GM12878 (cell line): Measurements from ENCODE around the gene TMIGD2.

ENCODE experiments used
- BHLHE40 ChIP-seq, 2 experiments: fragments of 450-650 bp in 1 of 2; IDR thresholded peaks; 2 replicates each; pipeline ENCODE4 v1.6.1; 2011 to 2017; ENCODE audit warnings: low read depth in 2 of 2, borderline replicate concordance in 1 of 2, improper control_type of control experiment in 1 of 2, low read length in 1 of 2, mild to moderate bottlenecking in 1 of 2
- CTCF ChIP-seq, 3 experiments: IDR thresholded peaks in 2 of 3; conservative IDR thresholded peaks in 1 of 3; 2 replicates each; pipeline ENCODE4 v1.5.1; 2011; ENCODE audit warnings: low read depth in 3 of 3, low read length in 3 of 3, mild to moderate bottlenecking in 3 of 3, control low read depth in 2 of 3, moderate library complexity in 2 of 3, inconsistent platforms in 1 of 3, mixed read lengths in 1 of 3; ENCODE audit not compliant: control insufficient read depth in 2 of 3, insufficient read depth in 1 of 3; ENCODE audit errors: extremely low read depth in 1 of 3
- EP300 ChIP-seq, 2 experiments: fragments of 150-350 bp in 1 of 2; IDR thresholded peaks; 2 replicates each; pipeline ENCODE4 v1.6.1; 2011 to 2012; ENCODE audit warnings: low read depth in 2 of 2, low read length in 2 of 2, borderline replicate concordance in 1 of 2, improper control_type of control experiment in 1 of 2, inconsistent platforms in 1 of 2; ENCODE audit not compliant: control insufficient read depth in 1 of 2
- FOXM1 ChIP-seq: IDR thresholded peaks from 2 replicates; pipeline ENCODE4 v1.6.1; 2012; ENCODE audit warnings: low read depth, mild to moderate bottlenecking, inconsistent platforms, low read length, moderate library complexity
- POLR2A ChIP-seq: IDR thresholded peaks from 2 replicates; pipeline ENCODE4 v1.6.1; 2011; ENCODE audit warnings: low read depth, mild to moderate bottlenecking, low read length
- POLR2AphosphoS5 ChIP-seq: IDR thresholded peaks from 2 replicates; pipeline ENCODE4 v1.6.1; 2011; ENCODE audit warnings: mild to moderate bottlenecking, low read length, inconsistent platforms
- SPI1 ChIP-seq: IDR thresholded peaks from 2 replicates; pipeline ENCODE4 v1.6.1; 2011; ENCODE audit warnings: low read depth, mild to moderate bottlenecking, low read length, moderate library complexity, borderline replicate concordance; ENCODE audit not compliant: insufficient read depth
- ZBTB33 ChIP-seq: fragments of 450-650 bp; IDR thresholded peaks from 2 replicates; pipeline ENCODE4 v1.6.1; 2017; ENCODE audit warnings: mild to moderate bottlenecking
- TF ChIP-seq, protein P1 (sequence below): fragments of 150-350 bp; IDR thresholded peaks from 2 replicates; pipeline ENCODE4 v1.6.1; 2016; ENCODE audit warnings: low read depth, low read length

GRCh38 chr19:4310247-4311121 lies 8.3 kb upstream of the TMIGD2 start:
- no peak for TF ChIP-seq EP300 (IDR thresholded peaks at IDR 0.05; ENCODE audit: borderline replicate concordance in 1 of 2, control insufficient read depth in 1 of 2, low read depth in 2 of 2, low read length in 2 of 2)
- TF ChIP-seq ZBTB33, result no peak
- no peak for TF ChIP-seq POLR2A
- TF ChIP-seq SPI1, result no peak
- TF ChIP-seq BHLHE40 (IDR thresholded peaks at IDR 0.05; ENCODE audit: borderline replicate concordance in 1 of 2, low read depth in 2 of 2, low read length in 1 of 2), result no peak
- TF ChIP-seq CTCF (IDR thresholded peaks at IDR 0.05 in 2 of 3, conservative IDR thresholded peaks at IDR 0.05 in 1 of 3; ENCODE audit: control insufficient read depth in 2 of 3, extremely low read depth in 1 of 3, insufficient read depth in 1 of 3, low read depth in 3 of 3, low read length in 3 of 3), result no peak
- TF ChIP-seq, protein P1, sequence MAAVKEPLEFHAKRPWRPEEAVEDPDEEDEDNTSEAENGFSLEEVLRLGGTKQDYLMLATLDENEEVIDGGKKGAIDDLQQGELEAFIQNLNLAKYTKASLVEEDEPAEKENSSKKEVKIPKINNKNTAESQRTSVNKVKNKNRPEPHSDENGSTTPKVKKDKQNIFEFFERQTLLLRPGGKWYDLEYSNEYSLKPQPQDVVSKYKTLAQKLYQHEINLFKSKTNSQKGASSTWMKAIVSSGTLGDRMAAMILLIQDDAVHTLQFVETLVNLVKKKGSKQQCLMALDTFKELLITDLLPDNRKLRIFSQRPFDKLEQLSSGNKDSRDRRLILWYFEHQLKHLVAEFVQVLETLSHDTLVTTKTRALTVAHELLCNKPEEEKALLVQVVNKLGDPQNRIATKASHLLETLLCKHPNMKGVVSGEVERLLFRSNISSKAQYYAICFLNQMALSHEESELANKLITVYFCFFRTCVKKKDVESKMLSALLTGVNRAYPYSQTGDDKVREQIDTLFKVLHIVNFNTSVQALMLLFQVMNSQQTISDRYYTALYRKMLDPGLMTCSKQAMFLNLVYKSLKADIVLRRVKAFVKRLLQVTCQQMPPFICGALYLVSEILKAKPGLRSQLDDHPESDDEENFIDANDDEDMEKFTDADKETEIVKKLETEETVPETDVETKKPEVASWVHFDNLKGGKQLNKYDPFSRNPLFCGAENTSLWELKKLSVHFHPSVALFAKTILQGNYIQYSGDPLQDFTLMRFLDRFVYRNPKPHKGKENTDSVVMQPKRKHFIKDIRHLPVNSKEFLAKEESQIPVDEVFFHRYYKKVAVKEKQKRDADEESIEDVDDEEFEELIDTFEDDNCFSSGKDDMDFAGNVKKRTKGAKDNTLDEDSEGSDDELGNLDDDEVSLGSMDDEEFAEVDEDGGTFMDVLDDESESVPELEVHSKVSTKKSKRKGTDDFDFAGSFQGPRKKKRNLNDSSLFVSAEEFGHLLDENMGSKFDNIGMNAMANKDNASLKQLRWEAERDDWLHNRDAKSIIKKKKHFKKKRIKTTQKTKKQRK, result no peak
- TF ChIP-seq FOXM1, result no peak
- TF ChIP-seq POLR2AphosphoS5, result no peak
